ENCODE measurements around the gene BCL10. TPM values are rescaled to one million over a fixed set of nuclear protein-coding genes. Genes with fewer than 3 reads are reported as not detected.

The BCL10 gene
- polyA plus RNA-seq, 1 donor from 2014 or later = 17.3 TPM

DNA sequence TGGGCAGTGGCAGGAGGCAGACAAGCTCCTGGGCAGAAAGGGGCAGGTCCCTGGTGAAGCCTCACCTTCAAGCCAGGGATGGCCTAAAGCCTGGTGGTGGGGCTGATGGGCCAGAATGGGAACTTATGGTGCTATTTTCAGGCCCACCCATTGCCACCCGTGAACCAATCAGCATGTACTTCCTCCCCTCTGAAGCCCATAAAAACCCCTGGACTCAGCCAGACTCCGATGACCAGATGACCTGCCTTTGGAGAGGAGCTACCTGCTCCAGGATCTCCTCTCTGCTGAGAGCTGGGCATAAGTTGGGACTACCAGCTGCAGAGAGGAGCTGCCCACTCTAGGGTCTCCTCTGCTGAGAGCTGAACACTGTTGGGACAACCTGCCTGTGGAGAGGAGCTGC lies 7.8 kb upstream of the BCL10 start:
- no peak overlapping the region for H2AFZ ChIP-seq (ENCODE audit: low read depth, low read length)
- TF ChIP-seq EZH2 (IDR thresholded peaks at IDR 0.05; ENCODE audit: borderline replicate concordance, insufficient read depth, low read length, poor library complexity, severe bottlenecking) = no peak
- H3K27ac ChIP-seq (ENCODE audit: low read length) = no peak overlapping the region
- no peak overlapping the region for H3K4me3 ChIP-seq (ENCODE audit: low read length)
- no peaks in the 10 kb centered on the region for H3K9me2 ChIP-seq (ENCODE audit: insufficient read depth, low read length)
- no peaks in the 10 kb centered on the region for H3F3A ChIP-seq (ENCODE audit: insufficient read depth, low read length, poor library complexity, severe bottlenecking)
- H3K36me3 ChIP-seq (ENCODE audit: insufficient read depth, low read length) = no peaks in the 10 kb centered on the region
- no peaks in the 10 kb centered on the region for H3K79me2 ChIP-seq (replicated peaks; ENCODE audit: insufficient read depth, low read length)
- no peak overlapping the region for H3K4me2 ChIP-seq (ENCODE audit: low read length)
- H4K20me1 ChIP-seq (ENCODE audit: insufficient read depth) = no peaks in the 10 kb centered on the region
- no peak overlapping the region for H3K9ac ChIP-seq (ENCODE audit: low read length)
- no peaks in the 10 kb centered on the region for H3K9me3 ChIP-seq (ENCODE audit: low read length)
- H3K27me3 ChIP-seq (ENCODE audit: insufficient read depth, low read depth, low read length) = no peaks in the 10 kb centered on the region

DNA sequence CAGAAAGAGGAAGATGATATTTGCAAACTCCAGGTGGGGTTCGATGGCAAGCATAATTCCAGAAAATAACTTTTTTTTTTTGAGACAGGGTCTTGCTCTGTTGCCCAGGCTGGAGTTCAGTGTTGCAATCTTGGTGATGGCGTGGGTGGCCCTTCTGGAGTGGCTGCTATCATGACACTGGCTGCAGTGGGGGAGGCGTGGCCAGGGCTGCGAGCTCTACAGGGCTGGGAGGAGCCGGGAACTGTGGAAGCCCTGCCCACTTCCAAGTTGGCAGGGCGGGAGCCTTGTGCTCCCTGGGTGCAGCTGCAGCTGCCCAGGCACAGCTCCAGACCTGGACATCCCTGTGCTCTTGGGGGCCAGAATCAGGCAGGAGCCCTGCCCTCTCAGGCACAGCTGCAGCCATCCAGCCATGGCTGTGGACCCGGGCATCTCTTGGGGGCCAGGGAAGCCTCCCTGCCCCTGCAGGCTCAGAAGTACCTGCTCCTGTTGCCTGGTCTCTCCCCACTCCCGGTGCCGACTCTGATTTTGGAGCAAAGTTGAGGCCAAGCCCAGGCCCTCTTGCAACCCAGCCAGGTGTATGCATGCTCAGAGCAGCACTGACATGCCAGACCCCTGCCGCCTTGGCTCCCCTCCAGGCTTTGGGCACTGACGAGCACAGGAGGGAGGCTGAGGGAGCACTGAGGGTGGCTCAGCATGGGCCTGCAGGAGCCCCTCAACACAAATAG lies 7.2 kb upstream of the BCL10 start:
- H4K20me1 ChIP-seq (ENCODE audit: insufficient read depth) = no peaks in the 10 kb centered on the region
- no peak overlapping the region for H3K4me2 ChIP-seq (ENCODE audit: low read length)
- no peaks in the 10 kb centered on the region for H3K27me3 ChIP-seq (ENCODE audit: insufficient read depth, low read depth, low read length)
- H3K4me3 ChIP-seq (ENCODE audit: low read length) = no peak overlapping the region
- H3K79me2 ChIP-seq (replicated peaks; ENCODE audit: insufficient read depth, low read length) = no peaks in the 10 kb centered on the region
- H3K9me2 ChIP-seq (ENCODE audit: insufficient read depth, low read length) = no peaks in the 10 kb centered on the region
- TF ChIP-seq, protein P1, sequence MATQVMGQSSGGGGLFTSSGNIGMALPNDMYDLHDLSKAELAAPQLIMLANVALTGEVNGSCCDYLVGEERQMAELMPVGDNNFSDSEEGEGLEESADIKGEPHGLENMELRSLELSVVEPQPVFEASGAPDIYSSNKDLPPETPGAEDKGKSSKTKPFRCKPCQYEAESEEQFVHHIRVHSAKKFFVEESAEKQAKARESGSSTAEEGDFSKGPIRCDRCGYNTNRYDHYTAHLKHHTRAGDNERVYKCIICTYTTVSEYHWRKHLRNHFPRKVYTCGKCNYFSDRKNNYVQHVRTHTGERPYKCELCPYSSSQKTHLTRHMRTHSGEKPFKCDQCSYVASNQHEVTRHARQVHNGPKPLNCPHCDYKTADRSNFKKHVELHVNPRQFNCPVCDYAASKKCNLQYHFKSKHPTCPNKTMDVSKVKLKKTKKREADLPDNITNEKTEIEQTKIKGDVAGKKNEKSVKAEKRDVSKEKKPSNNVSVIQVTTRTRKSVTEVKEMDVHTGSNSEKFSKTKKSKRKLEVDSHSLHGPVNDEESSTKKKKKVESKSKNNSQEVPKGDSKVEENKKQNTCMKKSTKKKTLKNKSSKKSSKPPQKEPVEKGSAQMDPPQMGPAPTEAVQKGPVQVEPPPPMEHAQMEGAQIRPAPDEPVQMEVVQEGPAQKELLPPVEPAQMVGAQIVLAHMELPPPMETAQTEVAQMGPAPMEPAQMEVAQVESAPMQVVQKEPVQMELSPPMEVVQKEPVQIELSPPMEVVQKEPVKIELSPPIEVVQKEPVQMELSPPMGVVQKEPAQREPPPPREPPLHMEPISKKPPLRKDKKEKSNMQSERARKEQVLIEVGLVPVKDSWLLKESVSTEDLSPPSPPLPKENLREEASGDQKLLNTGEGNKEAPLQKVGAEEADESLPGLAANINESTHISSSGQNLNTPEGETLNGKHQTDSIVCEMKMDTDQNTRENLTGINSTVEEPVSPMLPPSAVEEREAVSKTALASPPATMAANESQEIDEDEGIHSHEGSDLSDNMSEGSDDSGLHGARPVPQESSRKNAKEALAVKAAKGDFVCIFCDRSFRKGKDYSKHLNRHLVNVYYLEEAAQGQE (IDR thresholded peaks at IDR 0.05; ENCODE audit: borderline replicate concordance) = no peak
- TF ChIP-seq POLR2AphosphoS5 (IDR thresholded peaks at IDR 0.05) = no peak
- no peak for TF ChIP-seq RAD21 (conservative IDR thresholded peaks at IDR 0.05)
- no peak for TF ChIP-seq EZH2 (IDR thresholded peaks at IDR 0.05; ENCODE audit: borderline replicate concordance, insufficient read depth, low read length, poor library complexity, severe bottlenecking)
- TF ChIP-seq, protein P2, sequence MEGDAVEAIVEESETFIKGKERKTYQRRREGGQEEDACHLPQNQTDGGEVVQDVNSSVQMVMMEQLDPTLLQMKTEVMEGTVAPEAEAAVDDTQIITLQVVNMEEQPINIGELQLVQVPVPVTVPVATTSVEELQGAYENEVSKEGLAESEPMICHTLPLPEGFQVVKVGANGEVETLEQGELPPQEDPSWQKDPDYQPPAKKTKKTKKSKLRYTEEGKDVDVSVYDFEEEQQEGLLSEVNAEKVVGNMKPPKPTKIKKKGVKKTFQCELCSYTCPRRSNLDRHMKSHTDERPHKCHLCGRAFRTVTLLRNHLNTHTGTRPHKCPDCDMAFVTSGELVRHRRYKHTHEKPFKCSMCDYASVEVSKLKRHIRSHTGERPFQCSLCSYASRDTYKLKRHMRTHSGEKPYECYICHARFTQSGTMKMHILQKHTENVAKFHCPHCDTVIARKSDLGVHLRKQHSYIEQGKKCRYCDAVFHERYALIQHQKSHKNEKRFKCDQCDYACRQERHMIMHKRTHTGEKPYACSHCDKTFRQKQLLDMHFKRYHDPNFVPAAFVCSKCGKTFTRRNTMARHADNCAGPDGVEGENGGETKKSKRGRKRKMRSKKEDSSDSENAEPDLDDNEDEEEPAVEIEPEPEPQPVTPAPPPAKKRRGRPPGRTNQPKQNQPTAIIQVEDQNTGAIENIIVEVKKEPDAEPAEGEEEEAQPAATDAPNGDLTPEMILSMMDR (IDR thresholded peaks at IDR 0.05; ENCODE audit: poor library complexity, severe bottlenecking) = no peak
- no peak for TF ChIP-seq EP300 (conservative IDR thresholded peaks at IDR 0.05; ENCODE audit: poor library complexity, severe bottlenecking)
- no peak for TF ChIP-seq MXI1 (conservative IDR thresholded peaks at IDR 0.05; ENCODE audit: poor library complexity, severe bottlenecking)
- TF ChIP-seq TAF1 (IDR thresholded peaks at IDR 0.05; ENCODE audit: low read depth) = no peak
- TF ChIP-seq SMC3 (conservative IDR thresholded peaks at IDR 0.05; ENCODE audit: poor library complexity) = no peak
- H3K9me3 ChIP-seq (ENCODE audit: low read length) = no peaks in the 10 kb centered on the region
- no peaks in the 10 kb centered on the region for H3K36me3 ChIP-seq (ENCODE audit: insufficient read depth, low read length)
- no peak overlapping the region for H3K27ac ChIP-seq (ENCODE audit: low read length)
- H3F3A ChIP-seq (ENCODE audit: insufficient read depth, low read length, poor library complexity, severe bottlenecking) = no peaks in the 10 kb centered on the region
- H2AFZ ChIP-seq (ENCODE audit: low read depth, low read length) = no peak overlapping the region
- H3K9ac ChIP-seq (ENCODE audit: low read length) = no peak overlapping the region
